Stimulated activated CD4-positive, alpha-beta T cell treated with anti-CD3 and anti-CD28 coated beads, Interleukin-1b, Interleukin-23, amount 100 ng/mL, for 24 hours (primary cell): Measurements from ENCODE around the gene UROC1.

Source experiments
- DNase-seq, 4 experiments: peaks; one replicate each; pipeline ENCODE4 v3.0.0-alpha.2; 2020; ENCODE audit warnings: low read depth in 4 of 4, low spot score in 1 of 4

Gene UROC1

DNA sequence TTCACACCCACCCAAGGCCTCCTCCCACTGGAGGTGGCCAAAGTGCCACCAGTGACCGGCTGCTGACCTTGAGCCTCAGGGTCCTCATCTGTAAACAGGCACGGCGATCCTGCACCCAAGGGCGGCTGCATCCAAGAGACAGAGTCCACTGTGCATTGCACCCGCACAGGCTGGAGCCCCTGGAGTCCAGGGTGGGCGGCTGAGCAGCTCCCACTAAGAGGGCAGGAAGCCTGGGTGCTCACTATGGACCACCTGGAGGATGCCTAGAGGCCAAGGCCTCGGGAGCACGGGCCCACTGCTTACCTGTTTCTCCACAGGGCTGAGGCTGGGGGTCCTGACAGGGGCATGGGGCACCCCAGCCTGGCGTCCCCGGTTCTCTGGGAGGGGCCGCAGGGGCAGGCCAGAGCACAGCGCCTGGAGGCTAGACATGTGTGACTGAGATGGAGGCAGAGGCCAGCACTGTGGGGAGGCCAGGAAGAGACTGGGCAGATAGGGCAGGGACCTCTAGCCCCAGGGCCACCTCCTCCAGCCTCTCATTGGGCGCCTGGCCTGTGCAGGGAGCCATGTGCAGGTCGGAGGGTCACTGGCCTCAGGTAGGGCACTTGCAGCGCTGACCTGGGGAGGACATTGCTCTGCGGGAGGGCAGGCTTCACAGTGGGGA lies at the start of gene UROC1:
TSS of gene UROC1 (minus strand) at position 483 of the 661 bp plus-strand sequence. CDS start at position 429, 54 bp downstream.
- no peak for DNase-seq

DNA sequence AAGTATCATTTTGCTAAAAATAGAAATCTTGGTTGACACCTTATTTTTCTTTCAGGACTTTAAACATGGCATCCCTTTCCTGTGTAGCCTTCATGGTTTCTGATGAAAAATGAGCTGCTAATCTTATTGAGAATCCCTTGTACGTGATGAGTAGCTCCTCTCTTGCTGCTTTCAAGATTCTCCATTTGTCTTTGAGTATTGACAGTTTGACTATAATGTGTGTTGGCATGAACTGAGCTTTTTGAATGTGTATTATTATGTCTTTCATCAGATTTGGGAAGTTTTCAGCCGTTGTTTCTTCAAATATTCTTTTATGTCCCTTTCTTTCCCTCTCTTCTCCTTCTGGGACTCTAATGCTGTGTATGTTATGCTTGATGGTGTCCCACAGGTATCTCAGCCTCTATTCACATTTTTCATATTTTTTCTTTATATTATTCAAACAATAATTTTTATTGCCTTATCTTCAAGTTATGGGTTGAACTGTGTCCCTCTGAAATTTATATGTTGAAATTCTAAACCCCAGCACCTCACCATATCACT lies 45.2 kb upstream of the UROC1 start:
- DNase-seq: no peak

DNA sequence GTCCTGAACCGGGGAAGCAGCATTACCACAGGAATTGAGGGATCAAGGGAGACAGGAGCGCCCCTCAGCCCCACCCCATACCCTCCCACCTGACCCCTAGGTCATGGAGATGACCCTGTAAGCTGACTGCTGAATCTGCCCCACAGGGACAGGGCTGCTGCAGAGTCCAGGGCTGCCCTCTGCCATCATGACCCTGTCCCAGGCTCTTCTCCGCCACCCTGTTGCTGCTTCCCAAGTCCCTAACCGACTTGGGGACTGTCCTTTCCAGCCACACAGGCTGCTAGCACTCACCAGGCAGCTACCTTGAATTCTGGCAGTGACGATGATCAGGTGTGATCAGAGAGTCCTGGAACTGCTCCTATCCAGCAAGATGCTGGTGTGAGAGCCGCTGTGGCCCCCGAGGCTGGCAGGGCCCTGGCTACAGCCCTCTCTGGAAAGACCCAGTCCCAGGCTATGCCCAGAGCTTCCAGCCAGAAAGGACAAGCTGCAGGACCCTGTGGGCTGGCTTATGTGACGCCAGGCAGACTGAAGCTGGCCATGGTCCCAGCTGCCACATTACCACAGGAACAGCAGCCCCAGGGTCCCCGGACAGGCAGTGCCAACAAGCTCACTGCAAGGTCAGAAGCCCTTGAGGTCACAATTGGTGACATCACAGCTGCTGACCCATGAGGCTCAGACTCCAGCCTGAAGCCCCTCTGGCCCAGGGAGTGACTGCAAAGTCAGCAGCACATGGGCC lies 40.9 kb upstream of the UROC1 start, which contains the start of gene C3orf22:
TSS of gene C3orf22 (minus strand) at position 597 of the 736 bp plus-strand sequence. CDS start 5,542 bp downstream, outside the sequence.
- DNase-seq: no peak

DNA sequence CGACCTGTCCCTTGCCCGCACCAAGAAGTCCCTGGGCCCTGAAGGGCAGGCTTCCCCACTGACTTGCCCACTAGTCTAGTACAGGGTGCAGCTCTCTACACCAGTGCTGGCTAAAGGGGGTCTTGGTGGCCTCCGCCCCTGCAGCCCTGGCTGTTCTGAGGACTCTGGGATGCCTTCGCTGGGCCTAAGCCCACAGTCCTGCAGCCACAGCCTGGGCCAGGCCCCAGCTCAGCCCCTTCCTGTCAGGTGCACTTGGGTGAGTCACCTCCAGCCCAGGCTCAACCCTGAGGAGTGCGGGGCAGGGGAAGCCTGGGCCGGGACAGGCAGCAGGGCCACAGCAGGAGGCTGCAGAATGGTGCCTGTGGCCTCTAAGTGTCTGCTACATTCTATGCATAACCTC lies 40.2 kb upstream of the UROC1 start:
- no peak for DNase-seq

DNA sequence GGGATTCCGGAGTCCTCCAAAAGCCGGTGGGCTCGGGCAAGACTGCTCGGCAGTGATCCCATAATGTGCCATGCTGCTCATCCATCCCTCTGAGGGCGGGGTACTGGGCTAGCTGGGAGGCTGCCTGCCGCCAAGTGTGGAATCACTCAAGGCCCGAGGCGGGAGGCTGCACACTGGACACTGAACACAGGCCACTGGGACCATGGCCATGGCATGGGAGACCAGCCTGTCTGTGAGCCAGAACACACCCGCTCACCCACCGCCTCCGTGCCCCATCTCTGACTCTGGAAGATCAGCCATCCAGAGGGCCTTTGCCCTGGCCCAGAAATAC lies 39.8 kb upstream of the UROC1 start:
- no peak for DNase-seq

DNA sequence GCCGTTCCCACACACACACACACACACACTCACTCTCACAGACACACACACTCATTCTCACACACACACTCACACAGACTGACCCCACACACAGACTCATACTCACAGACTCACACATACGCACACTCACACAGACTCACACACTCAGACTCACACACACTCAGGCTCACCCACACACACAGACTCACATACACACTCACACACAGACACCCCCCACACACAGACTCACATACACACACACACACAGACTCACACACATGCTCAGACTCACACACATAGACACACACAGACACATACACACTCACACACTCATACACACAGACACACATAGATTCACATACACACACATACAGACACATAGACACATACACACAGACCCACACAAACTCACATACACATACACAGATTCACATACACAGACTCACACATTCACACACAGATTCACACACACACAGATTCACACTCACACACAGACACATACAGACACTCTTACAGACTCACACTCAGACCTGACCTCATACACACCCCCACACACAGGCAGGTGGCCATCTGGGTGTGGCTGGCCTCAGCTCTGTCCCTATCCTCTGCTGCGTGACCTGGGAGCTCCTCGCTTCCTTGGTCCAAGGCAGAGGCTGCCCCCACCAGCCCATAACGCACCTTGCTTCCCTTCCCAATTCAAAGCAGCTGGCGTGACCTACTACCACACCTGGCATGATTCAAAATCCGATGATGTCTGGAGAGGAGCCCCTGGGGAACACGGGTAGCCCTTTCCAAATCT lies 39.3 kb upstream of the UROC1 start:
- no peak for DNase-seq

DNA sequence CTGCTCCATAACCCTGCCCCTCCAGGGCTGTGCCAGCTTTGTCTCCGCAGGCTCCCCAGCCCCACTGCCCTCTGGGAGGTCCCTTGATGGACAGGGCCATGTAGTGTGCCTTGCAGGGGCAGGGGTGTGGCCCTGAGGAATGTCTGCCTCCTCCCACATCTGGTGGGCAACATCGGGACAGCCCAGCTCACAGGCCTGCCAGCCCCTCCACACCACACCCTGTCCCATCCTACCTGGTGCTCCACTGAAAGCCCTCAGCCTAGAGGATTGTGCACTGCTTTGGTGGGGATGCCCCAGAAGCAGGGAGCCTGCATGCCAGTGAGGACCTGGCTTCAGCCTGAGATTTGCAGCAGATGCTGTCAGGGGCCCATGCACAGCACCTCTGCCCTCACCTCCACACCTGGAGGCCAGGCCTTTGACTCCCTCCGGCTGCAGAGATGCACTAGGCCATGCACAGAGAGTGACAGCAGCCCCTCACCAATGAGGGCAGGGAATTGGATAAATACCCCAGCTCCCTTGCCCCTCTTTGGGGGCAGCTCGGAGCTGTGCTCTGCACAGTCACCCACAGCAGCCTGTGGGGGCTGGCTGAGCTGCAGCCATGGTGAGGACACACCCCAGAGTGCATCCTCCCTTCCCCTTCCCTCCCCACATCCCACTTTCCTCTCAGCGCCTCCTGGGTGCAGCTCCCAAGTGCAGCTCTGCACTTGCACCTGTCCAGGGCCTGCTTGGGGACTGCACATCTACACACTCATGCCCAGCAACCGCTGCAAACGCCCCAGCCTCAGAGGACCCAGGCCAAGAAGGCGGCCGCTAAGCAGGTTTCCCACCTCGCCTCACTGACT lies 38.4 kb upstream of the UROC1 start:
- DNase-seq: no peak

DNA sequence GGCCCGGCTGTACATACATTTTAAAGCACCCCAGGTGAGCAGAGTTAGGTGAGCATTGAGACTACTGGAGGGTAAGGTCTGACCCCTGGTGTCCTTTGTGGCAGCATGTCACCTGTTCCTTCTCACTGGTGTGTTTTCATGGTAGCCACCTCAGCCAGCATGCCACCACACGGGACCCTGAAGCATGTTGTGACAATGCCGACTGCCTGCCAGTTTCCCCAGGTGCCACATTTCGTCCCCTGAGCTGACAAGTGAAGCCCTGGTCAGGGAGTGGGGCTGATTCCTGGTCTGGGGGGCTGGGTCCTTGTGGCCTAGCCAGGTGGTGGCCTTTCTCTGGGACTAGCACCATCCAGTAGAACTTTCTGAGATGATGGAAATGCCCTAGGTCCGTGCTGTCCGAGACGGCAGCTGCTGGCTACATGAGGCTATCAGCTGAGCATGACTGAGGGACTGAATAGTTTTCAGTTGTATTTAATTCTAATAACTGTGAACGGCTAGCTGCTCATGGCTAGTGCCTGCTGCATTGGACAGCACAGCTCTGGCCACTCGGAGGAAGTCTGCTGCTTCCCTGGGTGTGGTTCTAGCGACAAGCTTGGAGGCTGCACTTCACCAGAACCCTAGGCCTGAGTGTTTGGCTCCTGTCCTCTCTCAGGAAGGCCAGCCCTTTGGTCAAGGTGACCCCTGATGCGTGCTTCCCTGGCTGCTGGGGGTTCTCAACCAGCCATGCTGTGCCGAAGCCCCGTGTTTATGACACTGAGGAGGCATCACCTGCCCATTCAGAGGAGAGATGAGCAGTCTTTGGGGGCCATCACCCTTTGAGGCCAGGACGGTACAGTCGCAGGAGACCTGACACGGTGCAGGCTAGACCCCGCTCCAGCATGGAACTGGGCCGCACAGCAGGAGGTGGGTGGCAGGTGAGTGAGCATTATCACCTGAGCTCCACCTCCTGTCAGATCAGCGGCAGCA lies 37.3 kb upstream of the UROC1 start:
- no peak for DNase-seq

DNA sequence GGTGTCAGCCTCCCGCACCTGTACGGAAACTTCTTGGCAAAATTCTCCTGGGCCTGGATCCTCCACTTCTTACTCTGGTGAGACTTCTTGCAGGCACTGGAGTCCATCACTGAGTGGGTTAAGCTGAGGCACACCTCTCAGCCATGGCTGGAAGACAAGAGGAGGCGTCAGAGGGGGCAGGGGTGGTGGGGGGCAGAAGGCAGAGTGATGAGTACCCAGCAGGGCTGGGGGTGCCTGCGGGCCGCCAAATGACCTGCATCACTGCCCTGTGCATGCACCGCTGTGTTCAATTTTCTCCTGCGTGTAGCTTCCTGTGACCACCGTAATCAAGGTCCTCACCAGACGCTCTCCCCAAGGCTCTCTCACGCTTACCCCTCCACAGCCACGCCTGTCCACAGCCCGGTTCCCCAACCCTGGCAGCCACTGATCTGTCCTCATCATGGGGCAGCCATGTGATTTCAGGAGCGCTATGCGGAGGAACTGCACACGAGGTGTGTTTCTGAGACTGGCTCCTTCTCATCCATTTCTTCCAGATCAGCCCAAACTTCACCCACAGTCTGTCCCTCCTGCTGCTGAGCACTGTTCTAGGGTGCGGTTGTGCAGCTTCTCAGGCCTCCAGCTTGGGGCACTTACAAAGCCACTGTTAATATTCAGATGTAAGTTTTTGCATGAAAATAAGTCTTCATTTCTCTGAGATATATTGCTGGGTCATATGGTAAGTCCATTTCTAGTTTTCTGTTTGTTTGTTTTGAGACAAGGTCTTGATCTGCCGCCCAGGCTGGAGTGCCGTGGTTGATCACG lies 35.9 kb upstream of the UROC1 start:
- no peak for DNase-seq

DNA sequence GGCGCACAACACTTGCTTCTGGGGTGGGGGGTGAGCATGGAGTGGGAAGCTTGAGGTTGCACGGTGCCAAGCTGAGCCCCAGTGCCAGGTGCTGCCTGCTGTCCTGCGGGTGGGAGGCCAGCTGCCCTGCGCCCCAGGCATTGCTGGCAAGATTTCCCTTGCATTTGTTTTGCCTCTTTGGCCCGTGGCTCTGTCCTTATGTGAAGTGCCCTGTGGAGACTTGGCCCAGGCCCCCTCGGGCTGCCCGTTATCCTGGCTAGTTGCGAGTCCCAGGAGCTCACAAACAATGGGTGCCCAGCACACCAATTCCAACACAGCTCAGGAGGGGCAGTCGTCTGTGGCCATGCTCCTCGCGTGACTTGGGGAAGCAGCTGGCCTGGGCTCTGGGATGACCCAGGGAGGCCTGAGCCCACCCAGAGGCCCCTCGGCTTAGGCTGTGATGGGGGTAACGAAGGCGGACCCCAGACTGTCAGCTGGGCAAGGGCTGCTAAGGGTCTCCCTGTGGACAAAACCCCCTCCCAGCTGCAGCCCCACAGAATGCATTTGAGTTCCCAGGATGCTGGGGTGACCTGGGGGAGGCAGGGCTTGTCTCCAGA lies 35.2 kb upstream of the UROC1 start:
- DNase-seq: no peak

DNA sequence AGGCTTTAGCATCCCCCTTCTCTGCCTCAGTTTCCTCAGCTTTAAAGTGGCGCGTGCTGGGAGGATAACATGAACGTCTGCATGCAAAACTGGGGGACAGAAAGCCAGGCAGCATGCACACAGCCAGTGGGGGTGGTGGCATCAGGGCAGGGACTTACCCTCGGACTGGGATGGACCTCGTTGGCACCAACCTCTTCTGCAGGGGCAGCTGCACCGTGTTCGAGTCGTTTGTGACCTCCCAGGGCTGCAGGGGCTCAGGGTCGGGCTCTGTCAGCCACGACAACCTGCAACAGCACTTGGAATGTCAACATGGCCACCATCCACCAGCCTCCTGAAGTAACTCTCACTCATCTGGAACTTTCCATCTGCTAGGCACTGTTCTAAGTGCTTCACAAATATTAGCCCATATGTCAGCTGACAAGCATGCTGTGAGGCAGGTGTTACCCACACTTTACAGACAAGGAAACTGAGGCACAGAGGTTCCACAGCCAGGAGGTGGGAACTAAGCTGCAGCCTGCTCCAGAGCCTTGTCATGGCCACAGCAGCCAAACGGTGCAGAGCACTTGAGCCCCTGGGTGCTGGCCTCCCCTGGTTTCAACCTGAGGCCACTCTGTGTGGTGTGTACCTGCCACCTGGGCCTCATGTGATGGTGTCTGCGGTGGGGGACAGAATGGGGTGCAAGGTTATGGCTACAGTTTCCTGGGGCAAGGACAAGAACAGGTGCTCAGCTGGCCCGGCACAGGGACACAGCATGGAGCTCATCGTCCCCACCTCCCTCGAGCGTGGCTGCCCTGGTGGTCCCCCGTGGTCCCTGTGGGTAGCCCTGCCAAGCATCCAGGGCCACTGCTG lies 34.5 kb upstream of the UROC1 start:
- DNase-seq: no peak

DNA sequence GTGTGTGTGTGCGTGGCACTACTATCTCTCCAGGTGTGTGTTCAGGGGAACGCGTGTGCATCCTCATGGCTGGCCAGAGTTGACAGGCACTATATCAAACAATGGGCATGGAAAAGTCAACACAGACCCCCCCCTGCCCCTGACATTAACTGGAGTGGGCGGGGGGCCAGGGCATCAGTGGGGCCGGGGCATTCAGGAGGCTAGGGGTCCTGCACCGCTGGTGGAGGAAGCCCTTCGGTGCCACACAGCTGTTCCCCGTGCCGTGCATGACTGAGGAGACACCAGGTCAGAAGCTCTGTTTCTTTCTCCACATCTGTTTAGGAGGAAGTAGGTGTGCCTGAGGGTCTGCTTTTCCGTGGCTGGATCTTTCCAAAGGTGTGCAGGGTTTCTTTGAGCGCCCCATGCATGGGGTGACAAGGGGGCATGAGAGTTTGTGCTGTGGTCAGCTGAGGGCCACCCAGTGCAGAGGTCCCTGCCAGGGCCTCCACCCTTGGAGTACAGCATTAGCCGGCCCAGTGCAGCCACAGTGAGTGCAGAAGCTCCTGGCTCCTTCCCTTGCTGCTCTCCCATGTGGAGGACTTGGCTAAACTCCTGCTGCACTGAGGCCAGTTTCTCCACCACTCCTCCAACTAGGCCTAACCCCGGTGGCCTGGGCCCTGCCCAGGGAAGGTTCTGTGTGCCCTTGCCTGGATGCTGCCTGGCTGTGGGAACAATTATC lies 33.7 kb upstream of the UROC1 start:
- DNase-seq: no peak

DNA sequence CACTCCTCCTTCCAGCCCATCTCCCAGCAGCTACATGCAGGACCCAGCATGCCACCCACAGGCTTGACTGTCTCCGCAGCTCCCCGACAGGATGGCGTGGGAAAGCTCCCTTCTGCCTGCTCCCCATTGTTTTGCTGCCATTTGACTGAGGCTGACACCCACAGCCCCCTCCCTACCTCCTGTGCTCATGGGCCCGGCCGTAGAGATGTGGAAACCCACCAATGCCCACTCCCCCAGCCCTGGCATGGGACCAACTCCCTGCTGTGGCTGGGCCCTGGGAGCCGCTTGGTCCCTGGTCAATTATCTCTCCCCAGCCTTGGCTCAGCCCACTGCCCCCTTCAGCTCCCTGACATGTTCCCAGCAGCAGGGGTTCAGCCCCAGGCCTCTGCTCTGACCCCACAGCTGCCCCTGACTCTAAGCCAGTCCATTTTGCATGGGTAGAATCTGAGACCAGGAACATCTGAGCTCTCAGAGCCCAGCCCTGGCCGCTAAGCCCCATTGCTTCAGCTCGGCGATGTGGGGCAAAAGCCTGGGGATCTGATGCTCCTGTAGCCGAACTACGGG lies 33.0 kb upstream of the UROC1 start:
- DNase-seq: no peak

DNA sequence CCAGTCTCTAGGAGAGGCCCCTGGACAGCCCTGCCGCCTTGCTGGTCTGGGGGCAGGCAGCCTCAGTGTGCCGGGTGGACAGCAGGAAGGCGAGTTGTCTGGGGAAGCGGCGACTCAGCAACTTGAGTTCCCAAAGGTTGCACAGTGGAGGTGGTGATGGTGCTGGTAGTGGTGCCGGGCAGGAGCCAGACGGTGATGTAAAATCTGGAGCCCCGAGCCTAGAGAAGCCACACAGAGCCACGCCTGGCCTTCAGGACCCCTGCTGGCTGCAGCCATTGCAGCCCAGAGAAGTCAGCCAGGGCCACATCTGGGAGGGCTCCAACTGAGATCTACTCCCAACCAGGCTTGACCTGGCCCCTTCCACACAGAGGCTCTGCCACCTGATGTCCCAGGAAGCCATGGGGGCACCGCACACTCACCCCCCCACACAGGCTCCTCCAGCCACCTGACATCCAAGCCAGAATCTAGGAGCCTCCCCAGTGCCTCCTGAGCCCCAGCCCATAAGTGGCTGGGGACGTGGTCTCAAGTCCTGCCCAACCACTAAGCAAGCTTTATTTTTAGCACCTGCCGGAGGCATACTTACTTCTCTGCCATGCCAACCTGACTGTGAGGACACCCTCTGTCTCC lies 32.4 kb upstream of the UROC1 start:
- no peak for DNase-seq

DNA sequence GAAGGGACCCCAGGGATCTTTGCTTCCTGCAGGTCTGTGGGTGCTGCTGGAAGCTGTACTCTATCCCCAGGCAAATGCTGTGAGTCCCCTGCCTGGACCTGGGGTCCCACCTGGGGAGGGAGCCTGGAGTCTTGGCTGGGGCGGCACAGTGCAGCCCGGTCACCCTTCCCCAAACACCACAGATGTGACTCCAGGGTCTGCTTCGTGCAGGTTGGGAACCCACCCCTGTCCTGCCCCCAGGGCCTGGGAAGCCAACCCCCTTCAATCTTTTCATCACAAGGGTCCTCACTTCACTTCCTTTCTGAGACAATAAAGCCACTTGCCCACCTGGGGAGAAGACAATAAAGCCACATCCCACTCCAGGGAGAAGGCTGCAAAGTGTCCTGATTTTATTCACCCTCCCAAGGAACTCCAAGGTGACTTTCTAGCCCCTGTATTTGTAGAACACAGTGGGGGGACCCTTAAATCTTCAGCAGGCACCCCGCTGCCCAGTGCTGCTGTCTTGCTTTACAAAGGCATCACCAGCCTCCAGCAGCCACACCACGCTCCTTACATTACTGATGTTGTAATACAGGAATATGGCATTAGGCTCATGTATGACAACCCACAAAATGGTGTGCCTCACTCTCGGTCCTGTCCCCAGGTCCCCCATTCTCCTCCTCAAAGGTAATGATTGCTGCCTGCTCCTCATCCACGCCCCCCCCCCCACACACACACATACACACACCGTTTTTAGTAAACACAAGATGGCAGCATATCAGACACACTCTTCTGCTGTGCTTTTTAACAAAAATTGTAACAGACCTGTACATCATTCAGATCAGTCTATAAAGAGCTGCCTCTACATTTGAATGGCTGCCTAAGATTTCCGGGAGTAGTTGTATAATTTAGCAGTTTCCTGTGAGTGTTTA lies 31.2 kb upstream of the UROC1 start:
- no peak for DNase-seq
